HG03066 (cell line): ENCODE results near the gene WSCD1.

Source experiments
- ATAC-seq: cut with Tn5 transposase; IDR thresholded peaks from one replicate; pipeline ENCODE4 v1.9.1; 2021; ENCODE audit warnings: low read depth; ENCODE audit not compliant: unreplicated experiment

WSCD1 gene

DNA sequence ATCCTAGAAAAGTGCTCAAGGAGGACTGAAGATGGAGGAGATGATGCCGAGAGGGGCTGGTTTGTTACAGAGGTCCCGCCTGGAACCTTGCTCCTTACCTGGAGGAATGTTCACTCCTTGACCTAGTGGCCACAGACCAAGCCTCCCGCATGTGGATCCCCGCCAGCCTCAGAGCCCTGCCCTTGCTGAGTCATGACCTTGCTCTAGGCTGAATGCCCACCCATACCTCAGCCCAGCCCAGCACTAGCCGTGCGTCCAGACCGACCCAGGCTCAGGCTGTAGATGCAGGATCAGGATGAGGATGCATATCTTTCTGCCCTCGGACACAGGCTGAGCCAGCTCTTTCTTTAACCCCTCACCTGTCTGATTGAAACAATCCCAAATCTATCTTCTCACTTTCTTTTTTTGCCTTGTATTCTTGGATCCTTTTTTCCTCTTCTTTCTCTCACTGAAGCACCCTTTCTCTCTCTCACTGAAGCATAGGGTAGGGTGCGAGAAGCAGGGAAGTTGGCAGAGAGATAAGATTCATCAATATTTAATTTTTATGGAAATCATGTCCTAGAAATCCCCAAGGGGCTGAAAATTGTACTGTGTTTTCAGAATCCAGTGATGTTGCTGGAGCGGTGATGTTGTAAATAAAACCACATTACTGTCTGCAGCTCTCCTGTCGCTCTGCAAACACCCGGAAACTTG lies 34.9 kb downstream of the WSCD1 start:
- ATAC-seq, result no peak

DNA sequence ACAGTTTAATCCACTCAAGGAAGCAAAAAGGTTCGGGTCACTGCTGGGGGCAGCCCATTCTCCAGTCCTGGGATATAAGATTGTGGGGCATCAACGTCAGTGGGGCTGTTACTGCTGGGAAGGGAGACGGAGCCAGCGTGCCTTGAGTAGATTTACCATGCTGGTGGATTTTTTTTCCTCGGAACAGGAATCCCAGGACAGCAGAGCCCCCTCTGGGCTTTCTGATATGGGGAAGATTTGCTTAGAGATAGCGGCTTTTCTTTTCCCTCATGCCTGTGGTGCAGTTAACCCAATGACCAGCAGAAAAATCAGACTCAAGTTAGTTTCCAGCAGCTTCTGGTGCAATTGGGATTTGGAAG lies 35.4 kb downstream of the WSCD1 start:
- ATAC-seq, result no peak

DNA sequence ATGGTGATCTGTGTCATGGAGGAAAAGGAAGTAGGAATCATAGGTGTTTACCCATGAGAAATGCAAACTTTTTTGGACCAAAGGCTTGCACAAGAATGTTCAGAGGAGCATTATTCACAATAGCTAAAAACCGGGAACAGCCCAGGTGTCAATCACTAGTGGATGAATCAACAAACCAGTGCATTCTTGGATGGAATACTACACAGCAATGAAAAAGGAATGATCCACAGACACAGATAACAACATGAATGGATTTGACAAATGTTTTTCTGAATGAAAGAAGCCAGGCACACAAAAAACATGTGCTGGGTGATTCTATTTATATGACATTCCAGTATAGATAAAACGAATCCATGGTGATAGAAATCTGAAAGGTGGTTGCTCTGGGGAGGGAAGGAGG lies 36.0 kb downstream of the WSCD1 start:
- ATAC-seq, result no peak

DNA sequence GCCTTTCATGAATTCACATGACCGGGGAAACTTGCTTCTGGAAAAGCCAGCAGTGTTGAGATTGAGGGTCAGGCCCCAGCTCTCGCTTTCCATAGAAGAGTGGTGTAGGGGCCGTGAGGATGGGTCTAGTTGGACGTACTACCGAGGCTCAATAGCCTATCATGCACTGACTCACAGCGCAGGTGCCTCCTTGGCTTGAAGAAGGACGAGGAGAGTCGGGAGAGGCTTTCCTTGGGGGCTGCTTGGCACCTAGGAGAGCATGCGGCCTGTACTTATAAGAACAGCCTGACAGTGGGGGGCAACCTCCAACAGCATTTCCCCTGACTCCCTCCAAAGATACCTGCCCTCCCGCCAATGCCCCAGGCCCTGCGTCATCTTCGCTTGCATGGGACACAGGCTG lies 37.6 kb downstream of the WSCD1 start:
- ATAC-seq, result no peak

DNA sequence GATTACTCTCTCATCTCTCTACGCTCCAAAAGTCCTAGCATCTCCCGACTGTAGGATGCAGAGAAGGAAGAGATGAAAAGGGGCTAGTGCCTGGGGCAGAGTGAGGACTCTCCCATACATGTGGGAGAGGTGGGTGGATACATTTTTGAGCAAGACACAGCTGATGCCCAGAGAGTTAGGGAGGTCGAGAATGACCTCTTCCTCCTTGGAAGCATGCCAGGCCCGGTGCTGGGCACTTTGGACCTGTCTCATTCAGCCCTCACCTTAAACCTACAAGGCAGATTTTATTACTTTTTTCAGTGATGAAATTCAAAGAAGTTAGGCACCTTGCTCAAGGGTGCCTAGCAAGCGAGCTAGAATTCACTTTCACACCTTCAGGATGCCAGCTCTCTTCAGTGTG lies 38.2 kb downstream of the WSCD1 start:
- no peak for ATAC-seq

DNA sequence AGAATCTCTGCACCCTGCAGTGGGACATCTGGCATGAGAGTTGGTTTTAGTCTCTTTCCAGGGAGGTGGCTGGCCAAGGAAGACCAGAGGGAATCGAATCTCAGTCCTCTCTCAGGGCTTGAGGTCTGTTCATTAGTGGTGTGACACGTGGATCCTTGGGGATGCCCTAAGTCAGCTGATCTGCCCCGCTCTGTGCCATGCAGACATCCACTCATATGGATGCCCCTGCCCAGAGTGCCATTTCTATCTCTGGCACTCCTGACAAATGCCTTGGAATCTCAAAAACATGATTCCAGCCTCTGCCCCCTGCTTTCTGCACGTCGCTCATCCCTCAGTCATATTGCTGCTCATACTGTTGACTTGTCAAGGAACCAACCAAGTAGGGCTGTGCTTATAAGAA lies 38.8 kb downstream of the WSCD1 start:
- ATAC-seq, result no peak

DNA sequence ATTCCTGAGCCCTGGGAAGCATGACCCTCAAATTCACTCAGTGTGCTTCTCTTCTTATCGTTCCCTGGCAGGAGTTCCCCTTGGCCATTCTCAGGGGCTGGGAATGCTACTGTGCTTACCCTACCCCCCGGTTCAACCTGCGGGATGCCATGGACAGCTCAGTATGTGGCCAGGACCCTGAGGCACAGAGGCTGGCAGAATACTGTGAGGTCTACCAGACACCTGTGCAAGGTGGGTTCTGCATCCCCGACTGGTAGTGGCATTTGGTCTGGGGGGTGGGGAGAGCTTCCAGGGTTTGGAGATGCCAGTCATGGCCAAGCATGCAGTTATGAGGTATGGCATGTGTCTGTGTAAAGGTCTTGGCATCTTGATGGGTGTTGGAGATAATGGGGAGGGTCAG lies 39.4 kb downstream of the WSCD1 start:
- ATAC-seq, result no peak

DNA sequence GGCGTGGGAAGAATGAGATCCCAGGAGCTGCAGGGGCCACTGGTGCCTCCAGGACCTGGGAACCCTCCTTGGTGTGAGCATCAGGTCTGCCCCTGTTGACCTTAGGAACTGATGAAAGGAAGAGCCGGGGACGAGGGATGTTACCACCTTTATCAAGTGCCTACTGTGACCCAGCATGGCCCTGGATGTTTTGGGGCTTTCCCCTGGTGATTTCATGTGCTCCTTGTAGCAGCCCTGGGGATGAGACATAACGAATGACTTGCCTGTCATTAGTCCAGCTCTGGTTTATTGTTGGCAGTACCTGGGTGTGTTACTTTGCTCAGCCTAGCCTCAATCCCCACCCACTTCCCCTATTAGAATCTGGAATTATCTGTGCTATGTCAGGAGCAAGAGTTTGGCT lies 39.9 kb downstream of the WSCD1 start:
- ATAC-seq, result no peak

DNA sequence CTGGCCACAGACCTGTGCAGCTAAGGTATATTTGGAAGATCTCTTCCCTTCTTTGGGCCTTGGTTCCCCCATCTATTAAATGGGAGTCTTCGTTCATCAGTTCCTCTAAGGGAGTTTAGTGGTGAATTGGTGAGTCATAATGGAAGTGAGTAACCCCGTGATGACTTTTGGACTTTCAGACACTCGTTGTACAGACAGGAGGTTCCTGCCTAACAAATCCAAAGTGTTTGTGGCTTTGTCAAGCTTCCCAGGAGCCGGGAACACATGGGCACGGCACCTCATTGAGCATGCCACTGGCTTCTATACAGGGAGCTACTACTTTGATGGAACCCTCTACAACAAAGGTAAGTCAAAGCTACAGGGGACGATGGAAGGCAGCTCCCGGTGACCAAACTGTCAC lies 40.4 kb downstream of the WSCD1 start:
- ATAC-seq, result no peak

DNA sequence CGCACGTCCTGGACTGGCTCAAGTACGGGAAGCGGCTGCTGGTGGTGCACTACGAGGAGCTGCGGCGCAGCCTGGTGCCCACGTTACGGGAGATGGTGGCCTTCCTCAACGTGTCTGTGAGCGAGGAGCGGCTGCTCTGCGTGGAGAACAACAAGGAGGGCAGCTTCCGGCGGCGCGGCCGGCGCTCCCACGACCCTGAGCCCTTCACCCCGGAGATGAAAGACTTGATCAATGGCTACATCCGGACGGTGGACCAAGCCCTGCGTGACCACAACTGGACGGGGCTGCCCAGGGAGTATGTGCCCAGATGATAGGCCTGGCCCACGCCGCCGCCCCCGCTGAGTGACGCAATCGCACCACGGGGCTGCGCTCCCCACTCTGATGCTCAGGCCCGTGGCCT lies 50.2 kb downstream of the WSCD1 start:
- ATAC-seq, result no peak

DNA sequence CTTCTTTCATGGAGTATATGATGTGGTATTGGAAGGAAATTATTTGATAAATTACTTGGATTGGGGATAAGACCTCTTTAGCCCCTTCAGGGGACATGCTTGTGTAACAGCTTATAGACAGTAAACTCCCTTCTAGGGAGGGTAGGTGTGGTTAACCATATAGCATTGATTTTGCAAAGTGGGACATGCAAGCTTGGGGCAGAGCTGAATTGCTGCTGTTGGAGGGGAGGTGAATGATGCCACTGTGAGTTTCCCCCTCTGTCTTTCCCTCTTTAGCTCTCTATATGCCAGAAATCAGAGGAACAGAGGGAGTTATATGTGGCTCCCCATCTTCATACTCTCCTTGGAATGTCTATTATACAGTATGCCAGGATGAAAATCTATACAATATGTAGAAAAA lies 54.7 kb downstream of the WSCD1 start:
- no peak for ATAC-seq

DNA sequence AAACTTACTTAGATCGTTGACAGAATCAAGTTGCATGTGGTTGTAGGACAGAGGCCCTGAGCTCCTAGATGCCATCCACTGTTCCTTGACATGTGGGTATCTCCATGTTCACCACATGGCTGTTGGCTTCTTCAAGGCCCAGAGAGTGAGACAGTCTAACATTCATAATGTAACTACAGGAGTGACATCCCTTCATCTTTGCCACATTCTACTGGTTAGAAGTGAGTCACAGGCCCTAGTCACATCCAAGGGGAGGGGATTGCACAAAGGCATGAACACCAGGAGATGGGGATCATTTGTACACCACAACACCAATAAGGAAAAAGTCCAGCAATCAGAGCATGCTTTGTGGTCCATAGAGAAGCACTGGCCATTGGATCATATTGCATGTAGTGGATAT lies 56.6 kb downstream of the WSCD1 start:
- no peak for ATAC-seq

DNA sequence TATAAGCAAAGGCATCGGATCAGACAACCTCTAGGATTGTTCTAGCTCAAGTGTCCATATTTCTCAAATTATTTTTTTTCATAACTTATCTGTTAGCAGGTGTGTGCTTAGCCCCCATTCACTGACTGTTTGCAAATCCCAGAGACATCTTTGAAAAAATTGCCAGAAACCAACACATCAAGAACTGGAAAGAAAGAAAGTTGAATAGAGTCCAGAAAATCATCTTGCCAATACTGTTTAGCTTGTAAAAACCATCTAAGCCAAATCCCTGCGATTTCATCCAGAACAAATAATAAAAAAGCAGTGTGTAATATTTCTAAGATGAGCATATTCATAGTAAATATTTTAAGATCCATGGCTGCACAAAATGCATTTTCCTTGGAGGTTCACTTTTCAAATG lies 64.5 kb downstream of the WSCD1 start:
- ATAC-seq, result no peak

DNA sequence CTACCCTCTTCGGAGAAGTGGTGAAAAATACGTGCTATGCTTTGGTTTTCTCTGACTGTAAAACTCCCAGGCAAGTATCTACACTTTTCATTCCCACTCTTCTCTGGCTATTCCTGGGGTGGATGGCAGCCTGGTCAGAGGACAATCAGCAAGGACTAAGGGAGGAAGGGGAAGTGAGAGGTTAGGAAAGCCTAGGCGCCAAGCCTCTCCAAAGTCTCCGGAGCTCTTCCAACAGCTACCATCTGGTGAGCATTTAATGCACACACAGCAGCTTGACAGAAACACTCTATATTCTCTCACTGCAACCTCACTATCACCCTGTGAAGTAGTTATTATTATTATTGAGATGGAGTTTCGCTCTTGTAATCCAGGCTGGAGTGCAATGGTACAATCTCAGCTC lies 65.1 kb downstream of the WSCD1 start:
- no peak for ATAC-seq

DNA sequence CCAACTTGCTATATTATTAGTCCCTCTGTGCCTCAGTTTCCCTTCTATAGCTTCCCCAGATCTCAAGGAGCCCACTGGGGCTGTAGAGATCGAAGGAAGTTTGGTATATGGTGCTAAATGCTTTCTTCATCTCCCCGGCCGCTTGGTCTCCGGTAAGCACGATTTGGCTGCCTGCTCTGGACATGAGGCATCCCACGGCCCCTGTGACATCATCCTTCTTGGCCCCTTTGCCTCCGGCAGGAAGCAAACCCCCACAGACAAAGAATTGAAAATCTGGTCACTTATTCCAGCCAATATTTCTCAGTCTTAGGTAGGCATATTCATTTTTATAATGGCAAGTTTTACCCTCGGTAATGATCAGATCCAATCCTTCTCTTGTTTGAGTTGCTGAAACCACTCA lies 65.8 kb downstream of the WSCD1 start:
- no peak for ATAC-seq

DNA sequence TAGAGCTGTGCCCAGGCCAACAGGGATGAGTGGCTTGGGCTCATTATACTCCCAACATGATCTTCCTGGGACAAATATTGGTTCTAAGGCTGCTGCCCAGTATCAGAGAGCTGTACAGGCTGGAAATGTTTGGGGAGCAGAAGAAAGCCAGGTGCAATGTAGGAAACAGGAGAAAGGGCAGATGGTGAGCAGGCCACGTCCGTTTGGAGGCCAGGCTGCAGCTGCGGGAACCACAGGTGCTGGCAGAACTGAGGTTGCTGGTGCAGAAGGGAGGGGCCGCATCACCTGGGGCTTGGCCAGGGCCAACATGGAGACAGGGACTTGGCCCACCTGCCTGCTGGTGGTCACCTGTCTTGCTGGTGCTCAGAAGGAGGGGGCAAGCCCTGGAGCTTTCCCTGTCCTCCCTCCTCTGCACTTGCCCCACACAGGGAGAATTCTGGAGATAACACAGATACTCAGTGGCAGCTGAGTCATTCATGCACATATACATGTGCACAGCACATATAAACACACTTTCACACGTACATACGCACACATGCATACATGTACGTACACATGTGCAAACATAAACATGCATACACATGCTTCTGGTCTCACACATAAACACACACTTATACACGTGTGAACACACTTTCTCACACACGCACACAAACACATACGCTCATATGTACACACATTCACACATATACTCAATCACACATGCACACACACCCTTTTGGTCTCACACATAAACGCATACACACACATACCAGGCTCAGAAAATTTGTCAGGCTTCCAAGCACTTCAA lies 67.7 kb downstream of the WSCD1 start:
- ATAC-seq, result no peak

DNA sequence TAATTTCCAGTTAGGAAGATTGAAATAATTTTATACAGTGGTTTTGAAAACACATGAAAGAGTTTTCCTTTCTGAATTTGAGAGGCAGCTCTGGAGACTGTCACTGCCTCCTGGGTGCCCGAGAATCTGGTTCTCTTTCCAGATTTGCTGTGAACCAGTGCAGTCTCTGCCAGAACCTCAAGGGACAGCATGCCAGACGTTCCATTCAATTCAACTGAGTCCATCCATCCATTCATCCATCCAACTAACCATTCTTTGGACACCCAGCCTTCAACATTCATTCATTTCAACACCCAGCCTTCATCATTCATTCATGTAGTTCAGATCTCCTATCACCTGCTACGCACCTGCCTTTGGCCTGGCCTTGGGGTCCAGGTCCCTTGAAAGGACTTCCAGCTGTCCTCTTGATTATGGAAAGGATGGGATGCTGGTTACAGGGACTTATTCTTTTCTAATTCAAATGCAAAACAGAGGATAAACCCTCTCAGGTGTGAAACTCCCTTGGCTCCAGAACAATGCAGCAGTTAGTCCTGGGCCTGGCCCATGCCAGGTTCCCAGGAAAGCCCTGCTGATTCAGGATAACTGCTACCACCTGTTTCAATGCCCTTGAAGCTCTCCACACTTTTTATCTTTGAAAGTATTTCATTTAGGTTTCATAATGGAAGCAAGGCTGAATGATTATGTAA lies 68.7 kb downstream of the WSCD1 start:
- ATAC-seq, result no peak

DNA sequence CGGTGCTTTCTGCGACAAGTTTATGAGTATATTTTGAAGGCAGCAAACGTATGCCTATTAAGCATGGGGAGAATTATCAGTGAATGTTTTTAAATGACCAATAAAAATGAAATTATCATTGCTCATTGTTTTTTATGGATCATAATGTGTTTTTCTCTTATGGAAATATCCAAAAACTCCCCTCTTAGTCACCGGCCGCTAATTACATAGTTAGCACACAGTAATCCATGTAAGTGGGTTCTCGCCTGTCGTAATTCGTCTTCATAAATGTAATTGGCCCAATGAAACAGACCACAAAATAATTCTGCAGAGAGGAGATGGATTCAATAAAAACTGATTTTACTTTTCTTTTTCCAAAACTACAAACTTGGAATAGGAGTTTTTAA lies 69.3 kb downstream of the WSCD1 start:
- ATAC-seq, result no peak

DNA sequence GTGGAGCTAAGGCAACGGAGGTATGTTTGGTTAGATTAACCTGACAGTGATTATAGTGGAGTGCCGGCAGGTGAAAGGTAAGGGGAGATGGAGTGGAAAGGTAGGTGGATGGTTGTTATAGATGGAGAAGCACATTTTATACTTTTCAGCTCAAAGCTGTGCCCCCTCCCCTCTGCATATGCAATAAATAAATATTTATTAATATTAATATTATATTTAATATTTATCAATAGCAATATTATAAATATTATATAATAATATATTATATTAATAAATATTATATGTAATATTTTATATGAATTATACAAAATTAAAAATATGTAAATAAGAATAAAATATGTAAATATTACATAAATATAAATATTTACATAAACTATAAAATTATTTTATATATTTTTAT lies 70.0 kb downstream of the WSCD1 start:
- ATAC-seq, result no peak

DNA sequence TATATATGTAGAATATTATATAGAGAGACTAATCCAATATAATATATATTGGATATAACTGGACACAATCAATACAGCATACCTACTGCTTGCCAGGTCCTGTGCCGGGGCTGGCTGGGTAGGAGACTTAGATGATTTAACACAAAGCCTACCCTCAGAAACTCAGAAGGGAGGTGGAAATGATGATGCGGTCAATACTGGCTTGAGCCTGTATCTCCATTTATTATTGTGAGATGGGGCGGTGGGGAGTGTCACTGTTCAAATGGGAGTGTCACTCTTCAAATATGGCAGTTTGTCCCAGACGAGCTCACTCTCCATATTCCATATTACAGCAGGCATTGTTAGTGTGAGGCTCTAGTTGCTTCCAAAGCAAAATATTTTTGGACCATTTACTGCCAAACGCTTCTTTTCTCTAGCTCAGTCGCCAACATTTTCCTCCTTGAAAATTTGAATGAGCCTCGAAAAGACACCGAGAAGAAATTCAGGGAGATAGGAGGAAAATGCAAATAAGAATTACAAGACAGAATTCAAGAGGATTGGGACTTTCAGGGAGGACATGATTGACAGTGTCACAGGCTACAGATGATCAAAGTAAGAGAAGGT lies 70.7 kb downstream of the WSCD1 start:
- ATAC-seq, result no peak

DNA sequence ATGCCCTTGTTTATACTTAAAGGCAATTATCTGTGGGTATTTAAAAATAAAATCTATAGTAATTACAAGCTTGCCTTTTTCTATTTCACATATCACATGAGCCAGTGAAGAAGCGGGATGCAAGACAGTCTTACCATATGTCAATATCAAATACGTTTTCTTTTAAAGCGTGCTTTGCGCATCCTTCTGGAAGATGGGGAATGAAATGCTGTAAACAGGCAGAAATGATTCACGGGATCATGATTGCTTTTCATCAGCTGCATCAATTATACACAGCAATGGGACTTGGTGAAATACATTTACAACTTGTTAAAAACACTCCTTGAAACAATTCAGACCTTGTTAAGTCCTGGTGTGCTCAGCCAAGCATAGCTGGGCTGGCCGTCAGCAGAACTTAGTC lies 72.5 kb downstream of the WSCD1 start:
- no peak for ATAC-seq

DNA sequence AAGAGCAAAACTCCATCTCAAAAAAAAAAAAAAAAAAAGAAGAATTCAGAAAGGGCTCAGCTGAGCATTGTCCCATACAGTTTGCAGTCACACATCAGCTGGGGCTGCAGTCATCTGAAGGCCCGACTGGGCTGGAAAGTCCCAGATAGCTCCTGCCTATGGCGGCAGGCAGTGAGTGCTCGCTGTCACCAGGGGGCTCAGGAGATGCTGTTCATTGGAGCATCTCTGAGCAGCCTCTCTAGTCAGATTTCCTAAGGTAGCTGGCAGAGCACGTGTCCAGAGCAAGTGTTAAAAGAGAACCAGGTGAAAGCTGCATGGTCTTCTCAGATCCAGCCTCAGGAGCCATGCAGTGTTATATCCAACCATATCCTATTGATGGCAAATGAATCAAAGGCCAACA lies 75.8 kb downstream of the WSCD1 start:
- ATAC-seq, result no peak
